GM19193 (cell line): ENCODE measurements around the gene FRY.

Experiments
- POLR2A ChIP-seq: IDR thresholded peaks from 4 replicates; pipeline ENCODE4 v1.6.1; 2011; ENCODE audit not compliant: insufficient read depth, insufficient read length; ENCODE audit errors: extremely low read depth

The FRY gene

DNA sequence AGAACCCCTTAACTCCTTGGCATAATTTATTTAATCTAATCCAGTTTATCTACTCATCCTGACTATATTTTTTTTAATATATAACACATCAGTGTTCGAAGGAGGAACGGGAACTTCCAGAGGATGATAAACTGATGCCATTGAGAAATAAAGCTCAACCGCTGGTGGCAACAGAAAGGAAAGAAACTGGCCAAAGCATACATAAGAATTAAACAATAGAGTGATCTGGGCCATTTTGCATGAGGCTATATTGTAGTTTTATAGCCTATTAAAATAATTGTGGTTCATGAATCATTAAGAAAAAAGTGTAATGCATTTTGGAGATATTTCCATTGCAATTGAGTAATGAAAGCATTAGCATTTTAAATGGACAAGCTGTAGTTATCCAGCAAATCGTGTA, 94.2 kb downstream of the FRY start:
- no peak for TF ChIP-seq POLR2A

DNA sequence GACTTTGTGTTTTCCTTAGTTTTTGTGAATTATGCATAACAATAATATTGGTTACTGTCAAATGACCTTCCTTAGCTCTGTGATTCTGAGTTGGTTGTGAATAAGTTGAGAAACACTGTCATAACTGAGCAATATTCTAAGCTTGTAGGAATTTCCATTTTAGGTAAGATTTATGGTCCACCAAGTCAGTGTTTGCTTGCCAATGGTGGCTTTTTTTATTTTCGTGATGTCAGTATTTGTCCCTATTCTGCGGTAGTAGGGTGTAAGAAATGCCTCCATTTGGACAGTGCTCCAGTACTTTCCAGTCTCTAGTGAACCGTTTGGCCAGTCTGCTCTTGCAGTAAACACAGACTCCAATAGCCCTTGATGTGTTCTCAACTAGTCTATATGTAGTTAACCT, 94.7 kb downstream of the FRY start:
- TF ChIP-seq POLR2A, result no peak

DNA sequence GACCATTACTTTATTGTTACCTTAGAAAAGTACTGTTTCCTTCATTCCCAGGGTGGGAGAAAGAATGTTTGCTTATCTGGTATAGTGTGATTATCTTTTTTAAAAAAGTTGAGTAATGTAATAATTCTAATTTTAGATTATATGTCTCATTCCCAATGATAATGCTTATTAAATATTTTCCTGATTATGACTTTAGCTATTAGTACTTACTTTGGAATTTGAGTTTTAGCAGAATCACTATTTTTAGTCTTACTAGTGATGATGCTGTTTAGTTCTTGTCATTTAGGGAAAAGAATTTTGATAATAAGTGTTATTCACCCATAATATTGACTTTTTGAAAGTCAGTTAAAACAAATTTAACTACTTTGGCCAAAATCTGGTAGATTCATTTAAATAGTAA, 95.2 kb downstream of the FRY start:
- TF ChIP-seq POLR2A, result no peak

DNA sequence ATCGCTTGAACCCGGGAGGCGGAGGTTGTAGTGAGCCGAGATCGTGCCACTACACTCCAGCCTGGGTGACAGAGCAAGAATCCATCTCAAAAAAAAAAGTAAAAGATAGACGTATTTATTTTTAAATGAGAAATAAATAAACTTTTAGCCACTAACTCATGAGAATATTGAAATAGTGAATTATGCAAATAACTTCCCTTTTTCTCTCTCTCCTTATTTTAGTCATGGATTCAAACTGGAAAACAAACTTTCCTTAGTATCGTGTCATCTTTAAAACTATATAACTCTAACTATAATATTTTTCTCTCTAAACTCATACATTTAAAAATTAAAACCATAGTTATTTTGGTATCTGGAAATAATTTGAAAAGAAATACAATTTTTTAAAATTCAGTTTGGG, 96.1 kb downstream of the FRY start:
- TF ChIP-seq POLR2A, result no peak

DNA sequence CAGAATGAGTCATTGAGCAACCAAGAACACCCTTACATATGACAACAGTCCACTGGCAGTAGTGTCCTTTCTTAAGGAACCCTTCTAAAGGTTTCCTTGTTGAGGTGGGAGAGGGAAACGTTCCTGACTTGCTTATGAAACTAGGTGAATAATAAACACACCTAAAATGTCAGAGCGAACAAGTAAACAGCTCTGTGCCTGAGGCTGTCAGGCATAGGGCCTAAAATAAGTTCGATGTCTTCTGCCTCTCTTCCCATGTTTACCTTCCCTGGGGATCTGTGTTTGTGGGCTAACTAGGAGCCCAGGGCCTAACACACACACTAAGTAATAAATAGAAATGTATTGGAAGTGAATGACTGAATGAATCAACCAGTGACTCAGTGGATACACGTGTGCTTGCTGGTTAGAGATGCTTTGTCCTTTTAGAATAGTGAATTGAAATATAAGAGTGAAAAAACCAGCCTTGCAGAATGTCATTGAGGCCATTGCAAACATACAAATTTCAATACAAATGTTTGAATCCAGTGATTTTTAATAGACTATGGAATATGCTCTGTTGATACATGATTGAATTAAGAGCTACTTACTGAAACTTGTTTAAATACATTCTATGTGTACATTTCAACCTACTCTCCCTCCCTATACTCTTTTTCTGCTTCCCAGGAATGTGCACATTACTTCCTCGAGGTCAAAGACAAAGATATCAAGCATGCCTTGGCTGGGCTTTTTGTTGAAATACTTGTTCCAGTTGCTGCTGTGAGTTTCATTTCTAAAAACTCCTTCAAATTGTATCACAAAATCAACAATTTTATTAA, 102.9 kb downstream of the FRY start:
- TF ChIP-seq POLR2A, result no peak

DNA sequence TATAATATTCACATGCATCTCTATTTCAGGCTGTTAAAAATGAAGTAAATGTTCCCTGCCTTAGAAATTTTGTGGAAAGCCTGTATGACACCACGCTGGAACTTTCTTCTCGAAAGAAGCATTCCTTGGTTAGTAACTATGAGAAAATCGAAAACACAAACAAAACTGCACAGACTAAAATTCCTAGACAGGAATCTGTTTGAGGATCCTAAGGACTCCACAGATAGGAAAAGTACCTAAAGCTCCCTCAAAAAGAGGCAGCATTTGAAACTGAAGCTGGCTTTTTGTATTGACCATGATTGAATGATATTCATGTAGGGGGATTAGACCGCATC, 103.4 kb downstream of the FRY start:
- TF ChIP-seq POLR2A, result no peak

DNA sequence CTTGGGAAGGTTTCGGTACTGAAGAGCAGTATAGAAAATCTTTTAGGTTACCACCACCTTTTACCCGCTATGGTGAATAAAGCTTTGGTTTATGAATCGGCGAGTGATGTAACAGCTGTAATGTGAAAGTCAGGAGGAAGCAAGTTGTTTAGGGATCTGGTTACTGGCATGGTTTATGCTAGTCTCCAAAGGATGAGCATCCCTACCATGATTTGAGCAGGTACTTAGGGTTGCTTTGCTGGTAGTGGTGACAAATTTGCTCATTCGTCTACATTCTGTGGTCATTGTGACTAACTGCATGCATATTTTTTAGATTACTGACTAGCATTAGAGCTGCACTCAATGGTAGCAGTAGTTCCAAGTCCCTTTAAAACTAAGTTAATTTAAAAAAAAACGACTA, 104.1 kb downstream of the FRY start:
- no peak for TF ChIP-seq POLR2A

DNA sequence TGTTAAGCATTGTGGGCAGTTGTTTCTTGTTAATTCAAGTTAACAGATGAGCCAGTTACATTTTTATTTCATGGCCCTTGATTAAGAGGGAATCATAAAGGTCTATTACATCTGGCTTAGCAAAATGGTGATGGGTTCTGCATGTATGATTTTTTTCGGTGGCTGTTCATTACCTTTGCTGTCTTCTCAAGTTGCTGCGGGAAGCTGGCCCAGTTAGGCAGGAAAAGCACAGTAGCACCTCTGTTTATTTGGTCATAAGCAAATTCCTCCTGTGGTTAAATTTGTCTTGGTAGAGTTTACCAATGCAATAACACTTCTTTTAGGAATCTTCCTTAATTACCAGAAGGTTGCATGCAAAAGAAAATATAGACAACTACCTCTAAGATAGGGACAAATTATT, 104.5 kb downstream of the FRY start:
- no peak for TF ChIP-seq POLR2A

DNA sequence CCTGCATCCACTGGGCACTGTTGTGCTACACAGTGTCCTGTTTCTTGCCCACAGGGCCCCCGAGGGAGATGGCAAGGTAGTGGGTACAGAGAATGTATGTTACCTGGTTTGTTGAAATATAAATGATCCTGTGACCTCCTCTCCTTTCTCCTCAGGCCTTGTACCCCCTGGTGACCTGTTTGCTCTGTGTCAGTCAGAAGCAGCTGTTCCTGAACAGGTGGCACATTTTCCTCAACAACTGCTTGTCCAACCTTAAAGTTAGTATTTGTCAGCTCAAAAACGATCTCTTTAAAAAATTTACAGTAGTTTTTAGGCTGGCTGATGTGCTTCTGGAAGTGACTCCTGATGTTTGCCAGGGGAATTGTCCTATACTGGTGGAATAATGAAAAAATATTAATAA, 105.1 kb downstream of the FRY start:
- TF ChIP-seq POLR2A, result no peak

DNA sequence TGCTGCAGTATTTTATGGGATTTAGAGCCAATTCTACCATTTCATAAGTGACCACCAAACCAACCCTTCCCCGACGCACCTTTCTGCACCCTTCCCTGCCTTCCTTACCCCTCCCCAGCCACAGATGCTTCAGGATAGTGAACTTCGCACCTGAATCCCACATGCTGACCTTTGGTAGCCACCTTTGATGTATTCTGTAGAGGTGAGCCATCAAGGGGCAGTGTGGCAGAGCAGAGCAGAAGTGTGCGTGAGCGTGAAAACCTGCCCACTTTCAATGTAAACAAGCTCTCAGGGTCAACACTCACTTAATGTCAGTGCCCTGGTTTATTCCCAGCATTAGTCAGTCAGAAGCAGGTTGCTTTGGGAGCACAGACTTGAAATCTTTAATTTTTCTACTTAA, 107.7 kb downstream of the FRY start:
- TF ChIP-seq POLR2A, result no peak

DNA sequence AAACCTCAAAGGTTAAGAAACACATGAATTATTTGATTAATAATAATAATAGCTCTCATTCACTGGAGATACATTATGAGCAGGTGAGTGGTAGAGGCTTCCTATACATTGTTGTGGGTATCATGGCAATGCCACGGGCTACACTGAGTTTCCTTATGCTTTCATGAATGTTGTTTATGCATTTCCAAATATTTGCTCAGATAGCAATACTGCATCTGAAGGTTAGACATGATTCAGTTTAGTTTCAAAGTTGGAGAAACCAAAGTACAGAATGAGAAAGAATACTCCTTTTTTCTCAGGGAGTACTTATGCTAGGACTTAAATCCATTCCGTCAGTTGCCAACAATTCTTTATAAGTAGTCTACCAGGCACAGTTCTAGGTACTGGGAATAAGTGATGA, 108.5 kb downstream of the FRY start:
- TF ChIP-seq POLR2A, result no peak

DNA sequence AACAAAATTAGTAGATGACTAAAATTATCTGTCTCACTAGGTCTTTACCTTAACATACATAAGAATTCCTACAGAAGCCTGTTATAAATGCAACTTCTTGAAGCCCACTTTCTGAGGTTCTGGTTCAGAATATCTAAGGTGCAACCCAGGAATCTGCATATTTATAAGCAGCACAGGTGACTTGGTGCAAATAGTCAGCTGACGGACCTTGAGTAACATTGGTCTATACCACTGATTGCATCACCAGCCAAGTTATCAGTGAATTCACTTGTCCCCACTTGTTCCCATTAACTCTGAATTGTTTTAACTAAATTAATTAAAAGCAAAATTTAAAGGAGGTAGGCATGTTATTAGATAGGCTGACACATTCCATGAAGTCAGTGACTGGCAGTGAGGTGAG, 109.9 kb downstream of the FRY start:
- TF ChIP-seq POLR2A, result no peak

DNA sequence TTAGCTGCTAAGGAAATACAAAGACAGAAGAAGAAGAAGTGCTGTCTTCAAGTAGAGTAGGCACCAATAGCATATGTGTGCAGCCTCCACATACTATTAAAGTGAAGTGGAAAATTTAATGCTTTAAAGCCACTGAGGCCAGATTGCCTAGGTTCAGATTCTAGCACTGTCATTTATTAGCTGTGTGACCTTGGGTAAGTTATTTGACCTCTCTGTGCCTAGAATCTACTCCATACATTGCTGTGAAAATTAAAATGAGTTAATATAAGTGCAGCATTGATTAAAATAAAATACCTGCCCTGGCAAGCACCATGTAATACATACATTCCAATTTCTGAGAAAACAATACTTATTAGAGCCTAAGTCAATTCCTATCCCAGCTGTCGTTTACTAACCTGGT, 110.5 kb downstream of the FRY start:
- TF ChIP-seq POLR2A, result no peak

DNA sequence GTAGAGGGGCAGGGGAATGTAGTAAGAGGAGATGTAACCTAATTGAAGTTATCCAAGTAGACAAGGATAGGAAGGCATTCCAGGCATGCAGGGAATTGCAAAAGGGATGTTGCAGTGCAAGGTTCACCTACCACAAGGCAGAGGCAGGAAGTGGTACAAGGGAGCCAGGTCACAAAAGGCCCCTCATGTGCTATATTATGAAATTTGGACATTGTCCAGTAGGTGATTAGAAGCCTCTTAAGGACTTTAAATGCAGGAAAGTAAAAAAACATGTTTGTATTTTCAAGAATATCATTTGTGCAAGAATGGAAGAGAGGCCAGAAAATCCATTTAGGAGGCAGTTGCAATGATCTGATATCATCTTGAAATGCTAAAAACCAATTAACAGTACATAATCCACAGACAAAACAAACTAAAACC, 111.4 kb downstream of the FRY start:
- no peak for TF ChIP-seq POLR2A

DNA sequence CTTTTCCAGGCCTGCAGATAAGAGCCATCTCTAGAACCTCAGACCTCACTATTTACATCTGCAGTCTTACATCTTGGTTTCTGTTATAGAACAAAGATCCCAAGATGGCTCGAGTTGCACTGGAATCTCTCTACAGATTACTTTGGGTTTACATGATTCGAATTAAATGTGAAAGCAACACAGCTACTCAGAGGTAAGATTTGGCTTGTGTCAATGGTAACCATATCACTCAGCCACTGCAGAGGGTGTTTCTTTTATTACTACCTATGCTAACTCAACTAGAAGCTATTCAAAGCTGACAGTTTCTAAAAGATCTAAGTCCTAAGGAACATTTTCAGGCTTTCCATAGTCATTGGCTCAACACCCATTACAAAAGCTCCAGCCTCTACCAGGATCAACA, 115.6 kb downstream of the FRY start:
- TF ChIP-seq POLR2A, result no peak

DNA sequence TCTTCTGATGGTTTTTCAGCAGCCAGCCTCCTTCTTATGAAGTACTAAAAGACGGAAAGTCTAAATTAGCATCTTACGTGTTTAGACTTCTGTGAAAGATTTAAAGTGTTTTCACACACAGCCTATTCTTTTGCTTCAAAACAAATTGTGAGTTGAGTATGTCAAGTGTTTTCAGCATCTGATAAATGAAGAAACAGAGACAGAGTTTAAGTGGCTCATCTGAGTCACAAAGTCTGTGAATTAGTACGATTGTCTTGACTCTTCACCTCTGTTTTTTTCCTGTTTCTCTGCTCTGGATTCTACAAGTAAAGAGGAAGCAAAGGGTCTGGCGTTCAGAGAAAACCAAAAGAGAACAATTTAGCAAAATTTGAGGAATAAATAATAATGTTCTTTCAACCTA, 116.4 kb downstream of the FRY start:
- TF ChIP-seq POLR2A, result no peak

DNA sequence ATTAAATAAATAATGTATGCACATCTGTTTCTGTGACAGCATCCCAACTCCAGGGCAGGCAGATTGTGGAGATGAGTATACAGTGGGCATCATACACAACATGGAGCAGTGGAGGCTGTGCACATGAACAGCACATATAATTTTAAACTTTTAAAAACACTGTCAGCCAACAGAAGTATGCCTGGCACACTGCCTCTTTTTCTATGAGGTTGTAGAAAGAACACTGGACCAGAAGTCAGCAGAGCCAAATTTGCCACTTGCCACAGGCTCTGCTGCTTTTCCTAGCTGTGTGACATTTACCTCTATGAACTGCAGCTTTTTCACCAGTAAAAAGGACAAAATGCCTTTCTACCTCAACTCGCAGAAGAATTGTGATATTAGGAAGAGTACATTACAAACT, 118.7 kb downstream of the FRY start:
- no peak for TF ChIP-seq POLR2A
